GM12878 (cell line): Measurements from ENCODE around the gene SLCO4C1. TPM values are rescaled to one million over a fixed set of nuclear protein-coding genes. Genes with fewer than 3 reads are reported as not detected.
A peak's percentile ranks its signal among the peaks of the same experiment; 100 is the strongest.

Experiments
- ATAC-seq: fragments of 200-7000 bp; cut with Tn5 transposase; 3 replicates; pipeline ENCODE4 v1.9.1; 2020; ENCODE audit warnings: mild to moderate bottlenecking, moderate library complexity
- BruUV-seq: library from RNA; stranded (reverse); fragments of 400-500 nt; replicated peaks from 2 replicates; lab custom pipeline; 2021; lab: Mats Ljungman, UMichigan
- CTCF ChIA-PET: fragments of 300-600 bp; sonication (Branson Sonifier 250); formaldehyde crosslinking; extraction: SDS; loops from one replicate; lab custom pipeline; 2021; ENCODE audit warnings: inconsistent platforms; lab: Yijun Ruan, JAX
- POLR2A ChIA-PET: fragments of 350-600 bp; formaldehyde crosslinking; extraction: SDS; loops from one replicate; lab custom pipeline; 2021; ENCODE audit warnings: inconsistent platforms; lab: Charles Lee
- RAD21 ChIA-PET: fragments of 300-600 bp; sonication (Branson Sonifier 250); formaldehyde crosslinking; loops from one replicate; lab custom pipeline; 2023; ENCODE audit warnings: antibody characterized with exemption; ENCODE audit not compliant: unreplicated experiment; lab: Charles Lee
- SMC1A ChIA-PET: fragments of 300-600 bp; sonication (Branson Sonifier 250); formaldehyde crosslinking; loops from one replicate; lab custom pipeline; 2023; ENCODE audit not compliant: unreplicated experiment, uncharacterized antibody; lab: Charles Lee
- DNase-seq: peaks from one replicate; pipeline ENCODE4 v3.0.0-alpha.2; 2011; ENCODE audit warnings: low read depth, low spot score
- FAIRE-seq: peaks from 3 replicates; lab custom pipeline; 2011; peaks lifted over from hg19 to GRCh38; lab: Jason Lieb, UNC
- H2AFZ ChIP-seq: 2 replicates; pipeline ENCODE4 v1.6.0; 2011; ENCODE audit warnings: low read depth, low read length, control low read depth; ENCODE audit not compliant: control insufficient read depth
- H3K27ac ChIP-seq: 2 replicates; pipeline ENCODE4 v1.5.1; 2011; ENCODE audit warnings: control low read depth; ENCODE audit not compliant: control insufficient read depth, insufficient read depth
- H3K27me3 ChIP-seq, 2 experiments: replicated peaks in 1 of 2; 2 replicates each; pipeline versions ENCODE4 v1.6.0 to v1.6.1; 2011; ENCODE audit warnings: low read length in 1 of 2; ENCODE audit not compliant: control insufficient read depth in 2 of 2, insufficient read depth in 2 of 2
- H3K36me3 ChIP-seq, 2 experiments: 2 replicates each; pipeline ENCODE4 v1.5.1; 2011; ENCODE audit warnings: low read length in 1 of 2; ENCODE audit not compliant: control insufficient read depth in 2 of 2, insufficient read depth in 2 of 2
- H3K4me1 ChIP-seq: 2 replicates; pipeline ENCODE4 v1.6.1; 2011; ENCODE audit warnings: mild to moderate bottlenecking, low read length, moderate library complexity, mixed read lengths; ENCODE audit not compliant: control insufficient read depth, insufficient read depth
- H3K4me2 ChIP-seq: 2 replicates; pipeline ENCODE4 v1.6.0; 2011; ENCODE audit warnings: control low read depth; ENCODE audit not compliant: control insufficient read depth, insufficient read depth
- H3K4me3 ChIP-seq: fragments of 200-600 bp; sonication (generic); 2 replicates; pipeline ENCODE4 v1.5.1; 2016
- H3K79me2 ChIP-seq: 2 replicates; pipeline ENCODE4 v1.6.0; 2011; ENCODE audit warnings: low read length; ENCODE audit not compliant: control insufficient read depth, insufficient read depth
- H3K9ac ChIP-seq: 2 replicates; pipeline ENCODE4 v1.8.0; 2011; ENCODE audit warnings: low read length, control low read depth, mixed read lengths; ENCODE audit not compliant: control insufficient read depth, insufficient read depth
- H3K9me3 ChIP-seq: replicated peaks from 3 replicates; pipeline ENCODE4 v1.5.1; 2011; ENCODE audit warnings: mild to moderate bottlenecking, low read length; ENCODE audit not compliant: control insufficient read depth, insufficient read depth
- H4K20me1 ChIP-seq: 2 replicates; pipeline ENCODE4 v1.6.0; 2011; ENCODE audit not compliant: control insufficient read depth, insufficient read depth
- HDAC6 ChIP-seq: fragments of 200-600 bp; sonication (generic); IDR thresholded peaks from one replicate; pipeline ENCODE4 v1.8.0; 2017; ENCODE audit warnings: antibody characterized with exemption; ENCODE audit not compliant: unreplicated experiment
- IRF4 ChIP-seq: IDR thresholded peaks from 2 replicates; pipeline ENCODE4 v1.6.1; 2011; ENCODE audit warnings: low read depth, low read length
- MEF2B ChIP-seq: fragments of 450-650 bp; IDR thresholded peaks from 2 replicates; pipeline ENCODE4 v1.6.1; 2018; ENCODE audit warnings: mild to moderate bottlenecking, moderate library complexity; ENCODE audit not compliant: partially characterized antibody, poor library complexity, severe bottlenecking
- MXI1 ChIP-seq: fragments of 150-350 bp; IDR thresholded peaks from 2 replicates; pipeline ENCODE4 v1.6.1; 2011; ENCODE audit warnings: low read depth, mild to moderate bottlenecking, inconsistent platforms, low read length, improper control_type of control experiment
- MYB ChIP-seq: fragments of 150-350 bp; IDR thresholded peaks from 2 replicates; pipeline ENCODE4 v1.6.1; 2014; ENCODE audit warnings: mild to moderate bottlenecking, low read depth, low read length, borderline replicate concordance
- POU2F2 ChIP-seq: IDR thresholded peaks from 3 replicates; pipeline ENCODE4 v1.6.1; 2011; ENCODE audit warnings: low read depth, mild to moderate bottlenecking, low read length, borderline replicate concordance
- SIN3A ChIP-seq: IDR thresholded peaks from 2 replicates; pipeline ENCODE4 v1.6.1; 2012; ENCODE audit warnings: low read depth, low read length, improper control_type of control experiment
- SMARCA5 ChIP-seq: fragments of 450-650 bp; IDR thresholded peaks from 2 replicates; pipeline ENCODE4 v1.6.1; 2017; ENCODE audit warnings: mild to moderate bottlenecking
- SPI1 ChIP-seq: IDR thresholded peaks from 2 replicates; pipeline ENCODE4 v1.6.1; 2011; ENCODE audit warnings: low read depth, mild to moderate bottlenecking, low read length, moderate library complexity, borderline replicate concordance; ENCODE audit not compliant: insufficient read depth
- SREBF2 ChIP-seq: IDR thresholded peaks from 2 replicates; pipeline ENCODE4 v1.6.1; 2012; ENCODE audit warnings: mild to moderate bottlenecking, low read length
- TARDBP ChIP-seq: IDR thresholded peaks from 2 replicates; pipeline ENCODE4 v1.6.1; 2016; ENCODE audit warnings: borderline replicate concordance
- ZNF592 ChIP-seq: fragments of 450-650 bp; IDR thresholded peaks from 2 replicates; pipeline ENCODE4 v1.6.1; 2017; ENCODE audit warnings: mild to moderate bottlenecking, moderate library complexity
- WGBS: methylation state at CpG from one replicate; pipeline ENCODE4 v1.1.6; 2016; ENCODE audit warnings: low lambda C conversion rate; ENCODE audit not compliant: insufficient replicate concordance, insufficient coverage; ENCODE audit errors: missing lambda C conversion rate; 5-methylcytosine and 5-hydroxymethylcytosine counted together
- in situ Hi-C: fragments of 300-500 bp; cut with MboI; formaldehyde crosslinking; loops from 9 replicates; pipeline ENCODE4 v1.14.3; 2018; ENCODE audit warnings: mixed read lengths
- intact Hi-C: fragments of 100-400 bp; cut with micrococcal nuclease; formaldehyde crosslinking; loops from one replicate; pipeline ENCODE4 v1.14.2; 2022; ENCODE audit not compliant: unreplicated experiment
- polyA plus RNA-seq, 11 experiments: library from polyadenylated mRNA; depleted of rRNA in 4 of 11; unstranded in 6 of 11; stranded (reverse) in 5 of 11; fragments of >200 nt; fragmentation: Nextera tagmentation in 4 of 11; fragmentation: Illumina TruSeq in 1 of 11; extraction: Ambion mirVana in 4 of 11; extraction: Trizol in 1 of 11; gene quantifications; 1 replicate in 1 of 11; 2 replicates in 10 of 11; pipeline versions ENCODE4 v1.2.1 to v1.2.3, GENCODE V29; 2011 to 2016; ENCODE audit warnings: inconsistent platforms in 2 of 11, missing spikeins in 2 of 11, low read depth in 1 of 11
- total RNA-seq, 4 experiments: library from RNA; depleted of rRNA in 3 of 4; stranded (reverse); fragments of >200 nt in 3 of 4; fragmentation: Illumina TruSeq in 1 of 4; extraction: Trizol in 1 of 4; gene quantifications; 2 replicates each; pipeline versions ENCODE4 v1.2.1 to v1.2.3, GENCODE V29; 2013 to 2021
- TF ChIP-seq, protein P1 (sequence below): IDR thresholded peaks from 2 replicates; pipeline ENCODE4 v1.6.1; 2011; ENCODE audit warnings: mild to moderate bottlenecking, low read depth, low read length, moderate library complexity; ENCODE audit not compliant: insufficient replicate concordance
- TF ChIP-seq, protein P2 (sequence below): IDR thresholded peaks from 2 replicates; pipeline ENCODE4 v1.6.1; 2011; ENCODE audit warnings: borderline replicate concordance, low read depth, mild to moderate bottlenecking, moderate library complexity, low read length; ENCODE audit not compliant: insufficient read depth, poor library complexity, severe bottlenecking

Gene SLCO4C1
- total and polyA plus RNA-seq, 10 of the 15 experiments (the other 5 are each of a cell fraction or from before 2014, with no cell fraction given): 0.12 to 3.9 (median 0.83) TPM

DNA sequence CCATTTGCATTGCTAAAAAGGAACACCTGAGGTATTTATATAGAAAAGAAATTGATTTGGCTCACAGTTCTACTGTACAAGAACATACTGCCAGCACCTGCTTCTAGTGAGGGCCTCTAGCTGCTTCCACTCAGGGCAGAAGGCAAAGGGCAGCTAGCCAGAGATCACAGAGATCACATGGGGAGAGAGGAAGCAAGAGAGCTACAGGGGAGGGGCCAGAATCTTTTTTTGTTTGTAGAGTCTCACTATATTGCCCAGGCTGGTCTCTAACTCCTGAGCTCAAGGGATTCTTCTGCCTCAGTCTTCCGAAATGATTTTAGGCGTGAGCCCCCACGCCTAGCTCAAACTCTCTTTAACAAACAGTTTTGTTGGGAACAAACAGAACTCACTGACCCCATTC, 6.1 kb downstream of the SLCO4C1 start (continued):
- TF ChIP-seq MEF2B (no peak), SIN3A (no peak), HDAC6 (no peak), MYB (no peak)

- DNase-seq (no peak), FAIRE-seq (no peak), ATAC-seq (peak; percentile 22; the same call in 2 of the 3 replicates)
- WGBS: 66% methylated on average over 6 of the region's 6 CpGs
- Histone ChIP-seq H3K79me2 (no peaks in the 10 kb centered on the region), H2AFZ (peak overlapping the region; percentile 40), H4K20me1 (no peaks in the 10 kb centered on the region), H3K27ac (no peak overlapping the region), H3K4me3 (no peak overlapping the region), H3K4me1 (no peaks in the 10 kb centered on the region), H3K36me3 (no peaks in the 10 kb centered on the region), H3K9me3 (no peaks in the 10 kb centered on the region), H3K27me3 (no peaks in the 10 kb centered on the region), H3K4me2 (no peak overlapping the region), H3K9ac (no peak overlapping the region)
- BruUV-seq: no TSS peak
- in situ Hi-C loops: no loop called here
- ChIA-PET CTCF (interaction anchor here (0.9 to 1.0 kb wide), 2 partner anchors 8 to 9 kb away, joined by 3 to 4 read pairs; no protein-coding TSS in a partner anchor), SMC1A (no interaction called here), RAD21 (no interaction called here), POLR2A (no interaction called here)
- intact Hi-C loops: no loop called here
- TF ChIP-seq IRF4 (no peak), MXI1 (no peak), ZNF592 (no peak), SPI1 (no peak), SREBF2 (no peak), TARDBP (no peak), SMARCA5 (no peak), POU2F2 (no peak)
- TF ChIP-seq, protein P1, sequence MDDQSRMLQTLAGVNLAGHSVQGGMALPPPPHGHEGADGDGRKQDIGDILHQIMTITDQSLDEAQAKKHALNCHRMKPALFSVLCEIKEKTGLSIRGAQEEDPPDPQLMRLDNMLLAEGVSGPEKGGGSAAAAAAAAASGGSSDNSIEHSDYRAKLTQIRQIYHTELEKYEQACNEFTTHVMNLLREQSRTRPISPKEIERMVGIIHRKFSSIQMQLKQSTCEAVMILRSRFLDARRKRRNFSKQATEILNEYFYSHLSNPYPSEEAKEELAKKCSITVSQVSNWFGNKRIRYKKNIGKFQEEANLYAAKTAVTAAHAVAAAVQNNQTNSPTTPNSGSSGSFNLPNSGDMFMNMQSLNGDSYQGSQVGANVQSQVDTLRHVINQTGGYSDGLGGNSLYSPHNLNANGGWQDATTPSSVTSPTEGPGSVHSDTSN: no peak
- TF ChIP-seq, protein P2, sequence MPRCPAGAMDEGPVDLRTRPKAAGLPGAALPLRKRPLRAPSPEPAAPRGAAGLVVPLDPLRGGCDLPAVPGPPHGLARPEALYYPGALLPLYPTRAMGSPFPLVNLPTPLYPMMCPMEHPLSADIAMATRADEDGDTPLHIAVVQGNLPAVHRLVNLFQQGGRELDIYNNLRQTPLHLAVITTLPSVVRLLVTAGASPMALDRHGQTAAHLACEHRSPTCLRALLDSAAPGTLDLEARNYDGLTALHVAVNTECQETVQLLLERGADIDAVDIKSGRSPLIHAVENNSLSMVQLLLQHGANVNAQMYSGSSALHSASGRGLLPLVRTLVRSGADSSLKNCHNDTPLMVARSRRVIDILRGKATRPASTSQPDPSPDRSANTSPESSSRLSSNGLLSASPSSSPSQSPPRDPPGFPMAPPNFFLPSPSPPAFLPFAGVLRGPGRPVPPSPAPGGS: no peak
Measured at GRCh38 chr5:102289251-102289899, 6.7 kb downstream of the SLCO4C1 start.
